HG03139 (cell line): Measurements from ENCODE around the gene HECA.

Experiments
- ATAC-seq: cut with Tn5 transposase; IDR thresholded peaks from one replicate; pipeline ENCODE4 v1.9.1; 2021; ENCODE audit not compliant: unreplicated experiment

The HECA gene

DNA sequence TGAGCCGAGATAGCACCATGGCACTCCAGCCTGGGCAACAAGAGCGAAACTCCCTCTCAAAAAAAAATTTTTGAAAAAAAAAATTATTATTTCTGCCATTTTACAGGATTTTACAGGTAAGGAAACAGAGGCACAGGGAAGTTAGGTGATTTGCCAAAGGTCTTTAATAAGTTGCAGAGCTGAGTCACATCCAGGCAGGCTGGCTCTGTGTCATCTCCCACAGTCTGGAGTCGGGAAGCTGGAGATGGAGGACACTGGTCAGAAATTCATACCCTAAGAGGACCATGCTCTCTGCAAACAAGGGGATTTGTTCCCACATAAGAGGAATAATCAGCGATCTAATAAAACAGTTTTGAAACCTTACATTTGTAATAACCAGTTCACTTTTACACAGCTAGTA, 24.1 kb downstream of the HECA start:
- no peak for ATAC-seq

- peak; percentile 21 for ATAC-seq
Observed at GRCh38 chr6:139161169-139161568, 26.3 kb downstream of the HECA start.

- peak; percentile 98 for ATAC-seq
Observed at GRCh38 chr6:139161817-139162284, 27.0 kb downstream of the HECA start.

- ATAC-seq: no peak
Observed at GRCh38 chr6:139164001-139164400, 29.1 kb downstream of the HECA start.

DNA sequence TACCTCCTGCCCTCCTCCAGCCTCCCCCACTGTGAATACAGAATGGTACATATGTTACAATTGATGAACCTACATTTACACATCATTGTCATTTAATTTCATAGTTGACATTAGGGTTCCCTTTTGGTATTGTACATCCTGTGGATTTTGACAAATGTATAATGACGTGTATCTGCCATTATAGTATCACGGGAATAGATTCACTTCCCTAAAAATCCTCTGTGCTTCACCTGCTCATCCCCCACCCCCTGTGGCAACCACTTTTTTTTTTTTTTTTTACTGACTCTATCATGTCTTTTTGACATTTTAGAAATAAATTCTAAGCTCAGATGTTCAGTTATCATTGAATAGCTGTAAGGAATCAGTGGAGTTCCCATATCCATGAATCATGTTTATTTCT, 30.4 kb downstream of the HECA start:
- ATAC-seq: no peak

DNA sequence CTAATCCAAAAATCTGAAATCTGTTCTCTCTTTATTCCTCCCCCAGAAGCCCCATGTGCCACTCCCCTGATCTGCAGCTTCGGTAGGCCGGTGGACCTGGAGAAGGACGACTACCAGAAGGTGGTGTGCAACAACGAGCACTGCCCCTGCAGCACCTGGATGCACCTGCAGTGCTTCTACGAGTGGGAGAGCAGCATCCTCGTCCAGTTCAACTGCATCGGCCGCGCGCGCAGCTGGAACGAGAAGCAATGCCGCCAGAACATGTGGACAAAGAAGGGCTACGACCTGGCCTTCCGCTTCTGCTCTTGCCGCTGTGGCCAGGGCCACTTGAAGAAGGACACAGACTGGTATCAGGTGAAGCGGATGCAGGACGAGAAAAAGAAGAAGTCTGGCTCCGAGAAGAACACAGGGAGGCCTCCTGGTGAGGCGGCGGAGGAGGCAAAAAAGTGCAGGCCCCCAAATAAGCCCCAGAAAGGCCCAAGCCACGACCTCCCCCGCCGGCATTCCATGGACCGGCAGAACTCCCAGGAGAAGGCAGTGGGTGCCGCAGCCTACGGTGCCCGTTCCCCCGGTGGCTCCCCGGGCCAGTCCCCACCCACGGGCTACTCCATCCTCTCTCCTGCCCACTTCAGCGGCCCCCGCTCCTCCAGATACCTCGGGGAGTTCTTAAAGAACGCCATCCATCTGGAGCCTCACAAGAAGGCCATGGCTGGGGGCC, 31.5 kb downstream of the HECA start:
- ATAC-seq: no peak

DNA sequence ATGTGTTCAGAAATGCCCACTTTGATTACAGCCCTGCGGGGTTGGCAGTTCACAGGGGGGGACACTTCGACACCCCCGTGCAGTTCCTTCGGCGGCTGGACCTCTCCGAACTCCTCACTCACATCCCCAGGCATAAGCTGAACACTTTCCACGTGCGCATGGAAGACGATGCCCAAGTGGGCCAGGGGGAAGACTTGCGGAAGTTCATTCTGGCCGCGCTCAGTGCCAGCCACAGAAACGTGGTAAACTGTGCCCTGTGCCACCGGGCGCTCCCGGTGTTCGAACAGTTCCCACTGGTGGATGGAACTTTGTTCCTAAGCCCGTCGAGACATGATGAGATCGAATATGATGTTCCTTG, 32.1 kb downstream of the HECA start:
- no peak for ATAC-seq

- ATAC-seq: no peak
Observed at GRCh38 chr6:139172151-139172550, 37.3 kb downstream of the HECA start.

DNA sequence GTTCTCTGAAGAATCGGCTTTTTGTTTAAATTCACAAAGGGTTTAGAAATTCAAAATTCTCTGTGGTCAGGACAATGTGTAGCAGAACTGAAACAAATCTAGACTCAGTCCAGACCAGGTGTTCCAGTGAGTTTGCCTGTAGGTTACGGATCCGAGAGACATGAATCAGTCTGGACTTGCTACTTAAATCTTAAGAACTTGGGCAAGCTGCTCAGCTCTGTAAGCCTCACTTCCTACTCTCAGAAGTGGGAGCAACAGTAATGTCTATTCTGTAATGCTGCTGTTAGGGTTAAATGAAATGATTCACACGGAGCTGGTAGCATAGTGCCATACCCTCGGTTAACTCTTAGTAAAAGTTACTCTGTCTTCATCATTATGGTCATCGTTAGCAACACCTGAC, 37.7 kb downstream of the HECA start:
- no peak for ATAC-seq

- no peak for ATAC-seq
Observed at GRCh38 chr6:139173172-139173571, 38.3 kb downstream of the HECA start.

DNA sequence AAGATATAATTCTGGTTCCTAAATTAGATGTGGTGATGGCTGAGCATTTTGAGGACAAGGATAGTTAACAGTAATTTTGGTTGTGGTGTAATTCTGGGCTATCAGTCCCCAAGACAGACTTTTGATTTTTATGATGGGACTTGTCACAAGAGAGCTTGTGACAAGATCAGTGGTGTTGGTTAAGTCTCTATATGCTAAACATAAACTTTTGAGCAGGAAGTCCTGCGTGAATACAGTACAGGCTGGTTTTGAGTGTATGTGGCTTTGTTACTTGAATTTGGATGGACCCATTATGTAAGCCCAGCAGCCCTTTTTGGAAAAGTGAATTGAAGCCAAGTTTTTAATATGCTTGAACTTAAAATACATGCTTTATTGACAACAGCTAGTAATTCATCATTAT, 38.9 kb downstream of the HECA start:
- no peak for ATAC-seq

DNA sequence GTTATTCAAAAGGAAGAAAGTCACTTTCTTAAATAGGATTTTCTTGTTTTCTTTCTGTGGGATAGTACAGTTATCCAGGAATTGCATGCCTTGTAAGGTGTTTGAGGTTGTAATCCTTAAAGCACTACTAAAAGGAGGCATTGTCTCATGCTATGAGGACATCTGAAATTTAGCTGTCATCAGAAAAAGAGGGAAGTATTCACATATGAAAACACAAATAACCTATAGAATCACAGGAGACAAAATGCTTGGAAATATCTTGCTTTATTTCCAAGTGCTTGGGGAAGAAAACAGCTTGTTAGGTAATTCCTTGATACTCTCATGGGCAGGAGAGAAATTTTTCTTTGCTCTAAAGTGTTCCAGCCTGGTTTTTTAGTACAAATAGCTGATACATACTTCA, 40.1 kb downstream of the HECA start:
- ATAC-seq: no peak

GRCh38 chr6:139175389-139175948, 40.6 kb downstream of the HECA start:
- ATAC-seq: peak; percentile 56

DNA sequence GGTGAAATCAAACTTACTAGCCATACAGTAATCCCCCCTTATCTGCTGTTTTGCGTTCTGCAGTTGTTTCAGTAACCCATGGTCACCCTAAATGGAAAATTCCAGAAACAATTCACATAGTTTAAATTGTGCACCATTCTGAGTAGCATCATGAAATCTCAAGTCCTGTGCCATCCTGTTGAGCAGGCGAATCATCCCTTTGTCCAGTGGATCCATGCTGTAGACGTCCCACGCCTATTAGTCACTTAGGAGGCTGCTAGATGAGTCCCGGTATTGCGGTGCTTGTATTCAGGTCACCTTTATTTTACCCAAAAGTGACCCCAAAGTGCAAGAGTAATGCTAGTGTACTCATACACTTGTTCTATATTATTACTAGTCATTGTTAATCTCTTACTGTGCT, 46.4 kb downstream of the HECA start:
- ATAC-seq: no peak

- no peak for ATAC-seq
Observed at GRCh38 chr6:139184047-139184446, 49.2 kb downstream of the HECA start.

DNA sequence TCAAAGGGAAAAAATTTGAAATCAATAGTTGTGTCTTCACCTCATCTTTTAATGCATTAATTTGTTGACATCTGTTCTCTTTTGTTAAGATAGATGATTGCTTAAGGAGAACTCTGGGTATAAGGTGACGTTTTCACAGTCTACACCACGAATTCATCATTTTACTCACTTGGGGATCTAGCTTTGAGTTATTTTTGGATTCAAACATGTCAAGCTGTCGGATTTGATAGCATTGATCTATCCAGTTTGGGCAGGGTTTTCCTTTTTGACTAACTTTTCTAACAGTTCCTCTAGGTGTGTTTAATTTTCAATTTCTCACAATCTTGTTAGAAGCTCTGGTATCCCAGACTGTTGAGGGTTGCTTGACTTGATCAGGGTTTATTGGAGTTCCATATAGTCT, 49.6 kb downstream of the HECA start:
- no peak for ATAC-seq

DNA sequence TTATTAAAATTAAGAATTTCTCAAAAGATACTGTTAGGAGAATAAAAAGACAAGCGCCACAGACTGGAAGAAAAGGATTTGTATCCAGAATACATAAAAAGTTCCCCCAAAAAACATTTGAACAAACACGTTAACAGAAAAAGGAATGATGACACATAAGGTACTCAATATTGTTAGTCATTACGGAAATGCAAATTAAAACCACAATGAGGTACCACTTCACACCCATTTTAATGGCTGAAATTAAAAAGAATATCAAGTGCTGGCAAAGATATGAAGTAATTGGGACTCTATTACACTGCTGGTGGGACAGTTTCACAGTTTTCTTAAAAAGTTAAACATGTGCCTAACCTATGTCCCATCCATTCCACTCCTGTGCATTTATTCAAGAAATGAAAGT, 51.4 kb downstream of the HECA start:
- no peak for ATAC-seq

DNA sequence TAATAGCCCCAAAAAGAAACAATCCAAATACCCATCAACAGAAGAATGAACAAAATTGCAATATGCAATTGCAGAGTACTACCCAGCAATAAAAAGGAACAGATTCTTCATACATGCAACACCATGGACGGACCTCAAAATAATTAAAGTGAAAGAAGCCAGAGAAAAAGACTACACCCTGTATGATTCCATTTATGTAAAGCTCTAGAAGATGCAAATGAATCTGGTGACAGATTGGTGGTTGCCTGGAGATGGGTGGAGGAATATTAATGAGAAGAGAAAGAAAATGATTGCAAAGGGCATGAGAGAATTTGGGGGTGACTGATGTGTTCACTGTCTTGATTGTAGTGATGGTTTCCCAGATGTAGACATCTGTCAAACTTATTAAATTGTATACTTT, 51.8 kb downstream of the HECA start:
- ATAC-seq: no peak

GRCh38 chr6:139187489-139187888, 52.6 kb downstream of the HECA start:
- ATAC-seq: no peak

GRCh38 chr6:139189665-139190064, 54.8 kb downstream of the HECA start:
- no peak for ATAC-seq

DNA sequence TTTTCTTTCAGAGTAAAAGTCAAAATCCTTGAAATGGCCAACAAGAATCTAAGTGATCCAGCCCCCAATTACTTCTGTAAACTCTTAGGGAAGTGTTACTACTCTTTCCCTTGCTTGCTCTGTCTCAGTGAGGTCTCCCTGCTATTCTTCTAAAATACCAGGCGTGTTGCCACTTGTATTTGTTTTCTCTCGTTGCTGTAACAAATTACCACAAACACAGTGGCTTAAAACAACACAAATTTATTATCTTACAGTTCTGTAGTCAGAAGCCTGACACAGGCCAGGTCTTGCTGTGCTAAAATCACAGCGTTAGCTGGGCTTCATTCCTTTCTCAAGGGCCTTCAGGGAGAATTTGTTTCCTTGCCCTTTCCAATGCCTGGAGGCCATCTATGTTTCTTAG, 59.9 kb downstream of the HECA start:
- ATAC-seq: no peak

DNA sequence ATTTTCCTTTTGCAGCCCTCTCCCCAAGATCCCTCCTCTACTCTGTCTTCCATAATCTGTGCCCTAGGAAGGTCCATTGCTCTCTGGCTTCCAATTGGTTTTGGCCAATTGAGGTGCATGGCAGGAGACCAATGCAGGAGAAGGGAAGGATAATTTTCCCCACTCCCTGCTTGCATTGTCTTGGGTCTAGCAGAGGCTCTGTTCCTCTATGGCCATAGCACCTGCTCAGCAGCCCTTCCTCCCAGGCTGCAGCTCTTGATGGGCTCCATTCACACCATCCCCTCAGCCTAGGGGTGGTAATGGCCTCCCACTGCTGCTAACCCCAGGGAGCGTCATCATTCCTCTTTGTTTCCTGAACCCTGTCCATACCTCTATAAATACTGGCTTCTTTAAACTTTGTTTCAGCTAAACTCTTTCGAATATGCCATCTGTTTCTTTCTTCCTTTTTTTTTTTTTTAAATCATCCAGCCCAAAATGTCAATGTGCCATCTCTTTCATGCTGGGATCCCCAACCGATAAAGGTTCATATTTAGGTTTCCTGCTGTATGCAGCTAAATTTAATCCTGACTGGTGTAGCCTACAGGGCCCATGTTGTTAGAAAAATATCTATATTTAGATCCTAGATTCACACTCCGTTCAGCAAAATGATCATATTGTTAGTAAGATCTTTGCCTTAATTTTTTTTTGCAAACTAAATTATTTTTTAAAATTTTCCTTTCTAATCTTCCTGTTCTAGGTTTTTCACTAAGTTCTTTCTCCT, 63.8 kb downstream of the HECA start:
- ATAC-seq: no peak
